ENCODE measurements around the gene XRN1.
"Not testable (repeated sequence)": the region's sequence is repeated elsewhere in the genome, so short reads cannot be mapped to it uniquely, and the experiment has no call there.

- TF ChIP-seq CTCF (IDR thresholded peaks at IDR 0.05; ENCODE audit: low read depth, low read length, poor library complexity, severe bottlenecking); EZH2phosphoT487 (IDR thresholded peaks at IDR 0.05; ENCODE audit: borderline replicate concordance, low read length): not testable (repeated sequence)
These were observed 9.7 kb downstream of the XRN1 start for GRCh38 chr3:142438096-142438495.

Data from DOHH2 (cell line).